Ovary (tissue), 9 donors: ENCODE results near the gene PCIF1. TPM values are rescaled to one million over a fixed set of nuclear protein-coding genes. Genes with fewer than 3 reads are reported as not detected.

Source experiments
- DNase-seq, 5 donors: peaks; one replicate each; pipeline ENCODE4 v3.0.0-alpha.2; 2019 to 2020
- H3K27ac ChIP-seq, 2 donors: fragments of 200-600 bp; one replicate each; pipeline versions ENCODE4 v1.5.1 to v1.8.0; 2019 to 2022
- H3K27me3 ChIP-seq: fragments of 200-600 bp; one replicate; pipeline ENCODE4 v1.8.0; 2022
- H3K36me3 ChIP-seq: fragments of 200-600 bp; sonication (generic); one replicate; pipeline ENCODE4 v1.5.1; 2019
- H3K4me1 ChIP-seq: one replicate; pipeline ENCODE4 v1.8.1; 2013; ENCODE audit warnings: mild to moderate bottlenecking, moderate library complexity; ENCODE audit not compliant: insufficient read depth
- H3K4me3 ChIP-seq: fragments of 200-600 bp; sonication (generic); one replicate; pipeline ENCODE4 v1.5.1; 2017
- H3K9me3 ChIP-seq, 2 donors: fragments of 200-600 bp in 1 of 2; sonication (generic) in 1 of 2; one replicate each; pipeline versions ENCODE4 v1.5.1 to v1.8.1; 2013 to 2019; ENCODE audit warnings: mild to moderate bottlenecking in 1 of 2, moderate library complexity in 1 of 2
- EP300 ChIP-seq: sonication (generic); formaldehyde crosslinking; IDR thresholded peaks from one replicate; pipeline ENCODE4 v1.6.1; 2017; ENCODE audit warnings: antibody characterized with exemption
- POLR2A ChIP-seq: fragments of 450-650 bp; IDR thresholded peaks from one replicate; pipeline ENCODE4 v1.6.1; 2017; ENCODE audit warnings: antibody characterized with exemption, mild to moderate bottlenecking, moderate library complexity
- WGBS, 3 donors: extraction: QIAGEN DNeasy Blood & Tissue Kit in 1 of 3; methylation state at CpG; one replicate each; pipeline versions ENCODE4 v1.1.5 to v1.1.7; 2013 to 2017; 5-methylcytosine and 5-hydroxymethylcytosine counted together
- intact Hi-C, 4 donors: fragments of 100-400 bp; cut with DNase I; formaldehyde crosslinking; loops; one replicate each; pipeline versions ENCODE4 v1.11.0 to v1.15.1; 2022 to 2023
- polyA plus RNA-seq, 2 donors: library from polyadenylated mRNA; stranded (reverse); fragments of 200-250 nt in 1 of 2; fragments of 350-450 nt in 1 of 2; fragmentation: Illumina TruSeq in 1 of 2; extraction: RNeasy Lipid Tissue Mini Kit (QIAGEN cat#74804) in 1 of 2; gene quantifications; one replicate each; pipeline ENCODE4 v1.2.3, GENCODE V29; 2013 to 2014
- total RNA-seq, 7 donors: library from RNA; depleted of rRNA in 2 of 7; stranded (reverse); fragments of >200 nt in 2 of 7; fragmentation: NEBNext Ultra II Directional in 3 of 7; extraction: Animal tissue kit (Norgen Biotek cat#: 25700) in 3 of 7; gene quantifications; one replicate each; pipeline versions ENCODE4 v1.1.0 to v1.2.4, GENCODE V29; 2016 to 2023
- TF ChIP-seq, protein P1 (sequence below), 3 donors: fragments of 450-650 bp in 2 of 3; fragments of 200-600 bp in 1 of 3; IDR thresholded peaks; one replicate each; pipeline versions ENCODE4 v1.5.1 to v1.8.0; 2016 to 2022; ENCODE audit warnings: antibody characterized with exemption in 3 of 3, mild to moderate bottlenecking in 1 of 3
- donor health status: DM: no; HTN: no; CAD: no; lungs with moderate emphysema.
- donor health status: DM: no; HTN: no; CAD: no.
- donor health status: Bipolar disorder and iron deficiency.
- donor health status: DM: yes; HTN: yes; CAD: no.
- donor health status: DM: no; HTN: no; CAD: no.
- donor health status: DM: yes; HTN: yes; CAD: no.

PCIF1 gene
- total and polyA plus RNA-seq, 9 donors: 14.6 to 73.7 (median 48.2) TPM

DNA sequence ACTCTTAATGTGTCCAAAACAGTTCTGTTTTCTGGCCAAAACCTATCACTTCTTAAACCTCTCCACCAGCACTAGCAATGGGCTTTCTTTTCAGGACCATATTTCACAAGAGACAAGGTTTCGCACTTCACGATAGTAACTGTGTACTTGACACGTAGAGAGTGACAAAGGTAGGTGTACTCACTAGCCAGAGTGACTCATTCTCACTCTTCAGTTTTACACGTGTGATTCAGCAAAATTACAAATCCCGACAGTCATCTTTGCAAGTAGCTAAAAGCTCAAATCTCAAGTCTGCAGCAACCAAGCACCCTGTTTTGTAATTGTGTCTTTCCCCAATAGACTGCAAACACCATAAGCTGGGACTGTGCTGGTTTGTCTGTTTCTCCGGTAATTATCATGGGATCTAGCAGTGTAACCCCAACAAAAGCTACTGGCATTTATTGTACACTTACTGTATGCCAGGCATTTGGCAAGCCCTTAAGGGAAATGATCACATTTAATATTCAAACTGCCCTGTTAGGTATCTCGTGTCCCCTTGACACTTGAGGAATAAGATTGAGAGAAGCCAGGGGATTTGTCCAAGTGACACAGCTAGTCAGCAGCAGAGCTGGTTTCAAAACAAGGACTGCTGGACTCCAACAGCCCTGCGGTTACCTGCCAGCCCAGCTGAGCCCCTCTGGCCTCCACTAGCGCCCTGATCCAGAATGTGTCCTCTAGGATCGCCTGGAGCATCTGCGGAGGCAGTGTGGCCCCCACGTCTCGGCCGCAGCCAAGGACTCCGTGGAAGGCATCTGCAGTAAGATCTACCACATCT lies 9.9 kb downstream of the PCIF1 start:
- intact Hi-C loops: loop anchor here in 2 of 4 donors (5.0 to 10.0 kb wide), 2 partner anchors 47 to 60 kb away; partner anchors contain the start of genes SPATA25 (in 1 of the 2) and ZSWIM1 (in 1 of the 2)
- 83 to 86% (median 83%) methylated on average over 15 of the region's 15 CpGs for WGBS, 3 donors
- no peaks in the 10 kb centered on the region for H3K9me3 ChIP-seq
- no peaks in the 10 kb centered on the region for H3K27me3 ChIP-seq
- peaks cover 16% of the 10 kb centered on the region for H3K4me1 ChIP-seq
- H3K4me3 ChIP-seq: no peak overlapping the region
- TF ChIP-seq, protein P1, sequence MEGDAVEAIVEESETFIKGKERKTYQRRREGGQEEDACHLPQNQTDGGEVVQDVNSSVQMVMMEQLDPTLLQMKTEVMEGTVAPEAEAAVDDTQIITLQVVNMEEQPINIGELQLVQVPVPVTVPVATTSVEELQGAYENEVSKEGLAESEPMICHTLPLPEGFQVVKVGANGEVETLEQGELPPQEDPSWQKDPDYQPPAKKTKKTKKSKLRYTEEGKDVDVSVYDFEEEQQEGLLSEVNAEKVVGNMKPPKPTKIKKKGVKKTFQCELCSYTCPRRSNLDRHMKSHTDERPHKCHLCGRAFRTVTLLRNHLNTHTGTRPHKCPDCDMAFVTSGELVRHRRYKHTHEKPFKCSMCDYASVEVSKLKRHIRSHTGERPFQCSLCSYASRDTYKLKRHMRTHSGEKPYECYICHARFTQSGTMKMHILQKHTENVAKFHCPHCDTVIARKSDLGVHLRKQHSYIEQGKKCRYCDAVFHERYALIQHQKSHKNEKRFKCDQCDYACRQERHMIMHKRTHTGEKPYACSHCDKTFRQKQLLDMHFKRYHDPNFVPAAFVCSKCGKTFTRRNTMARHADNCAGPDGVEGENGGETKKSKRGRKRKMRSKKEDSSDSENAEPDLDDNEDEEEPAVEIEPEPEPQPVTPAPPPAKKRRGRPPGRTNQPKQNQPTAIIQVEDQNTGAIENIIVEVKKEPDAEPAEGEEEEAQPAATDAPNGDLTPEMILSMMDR (IDR thresholded peaks at IDR 0.05): no peak
- no peak for TF ChIP-seq EP300
- TF ChIP-seq POLR2A: no peak
- no peak for DNase-seq
- H3K36me3 ChIP-seq: no peaks in the 10 kb centered on the region
- H3K27ac ChIP-seq: no peak overlapping the region

DNA sequence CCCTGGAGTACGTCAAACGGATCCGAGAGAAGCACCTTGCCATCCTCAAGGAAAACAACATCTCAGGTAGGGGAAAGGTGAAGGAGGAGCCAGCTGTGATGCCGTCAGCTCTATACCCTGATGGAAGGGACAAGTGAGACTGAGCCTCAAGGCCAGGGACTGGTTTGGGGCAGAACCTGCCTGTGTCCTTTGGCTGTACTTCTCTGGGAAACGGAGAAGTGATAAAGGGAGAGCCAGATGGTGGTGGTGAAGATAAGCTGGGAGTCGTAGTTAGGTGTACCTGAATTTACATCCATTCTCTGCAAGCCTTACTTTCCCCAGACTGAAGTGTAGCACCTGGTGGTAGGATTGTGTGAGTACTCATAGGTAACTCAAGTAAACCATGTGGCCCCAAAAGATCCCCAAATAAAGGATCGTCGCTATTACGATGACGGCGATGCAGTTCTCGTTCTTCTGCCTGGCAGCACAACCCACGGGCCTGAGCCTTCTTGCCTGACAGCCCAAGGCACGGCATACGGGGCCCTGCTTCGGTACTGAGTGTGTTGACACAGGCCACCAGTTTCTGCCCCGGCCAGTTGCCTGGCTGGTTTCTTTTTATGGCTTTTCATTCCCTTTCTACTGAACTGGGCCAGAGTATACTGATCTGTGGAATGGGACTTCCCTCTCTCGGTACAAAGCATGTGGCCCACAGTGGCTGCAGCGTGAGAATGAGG lies 10.6 kb downstream of the PCIF1 start:
- no peaks in the 10 kb centered on the region for H3K9me3 ChIP-seq
- peak overlapping the region; percentile 85 to 88 for H3K27ac ChIP-seq
- intact Hi-C loops: loop anchor here in 3 of 4 donors (5.0 to 10.0 kb wide), 3 partner anchors 48 to 60 kb away; partner anchors contain the start of genes CTSA (in 1 of the 3), NEURL2 (in 1 of the 3), SPATA25 (in 1 of the 3) and ZSWIM1 (in 1 of the 3)
- no peaks in the 10 kb centered on the region for H3K27me3 ChIP-seq
- DNase-seq: no peak
- WGBS, 3 donors: 73 to 85% (median 73%) methylated on average over 19 of the region's 19 CpGs
- no peak overlapping the region for H3K4me3 ChIP-seq
- peaks cover 16% of the 10 kb centered on the region for H3K4me1 ChIP-seq
- TF ChIP-seq POLR2A (no peak), EP300 (no peak)
- TF ChIP-seq, protein P1 (IDR thresholded peaks at IDR 0.05): no peak
- H3K36me3 ChIP-seq: no peaks in the 10 kb centered on the region

DNA sequence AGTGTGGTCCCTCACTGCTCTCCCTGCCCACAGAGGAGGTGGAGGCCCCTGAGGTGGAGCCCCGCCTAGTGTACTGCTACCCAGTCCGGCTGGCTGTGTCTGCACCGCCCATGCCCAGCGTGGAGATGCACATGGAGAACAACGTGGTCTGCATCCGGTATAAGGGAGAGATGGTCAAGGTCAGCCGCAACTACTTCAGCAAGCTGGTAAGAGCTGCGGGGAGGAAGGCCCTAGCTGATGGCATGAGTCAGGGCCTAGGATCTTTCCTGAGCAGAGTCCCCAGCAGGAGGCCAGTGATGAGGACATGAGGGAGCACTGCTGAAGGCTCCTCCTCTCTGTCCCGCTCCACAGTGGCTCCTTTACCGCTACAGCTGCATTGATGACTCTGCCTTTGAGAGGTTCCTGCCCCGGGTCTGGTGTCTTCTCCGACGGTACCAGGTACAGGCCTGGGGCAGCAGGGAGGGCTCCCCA lies 11.2 kb downstream of the PCIF1 start:
- Histone ChIP-seq H3K27me3 (no peaks in the 10 kb centered on the region), H3K4me3 (no peak overlapping the region), H3K36me3 (no peaks in the 10 kb centered on the region), H3K4me1 (peaks cover 16% of the 10 kb centered on the region), H3K9me3 (no peaks in the 10 kb centered on the region), H3K27ac (peak overlapping the region; percentile 85 to 88)
- DNase-seq: peak in 4 of 5 donors; percentile 58 to 72 (median 65)
- intact Hi-C loops: loop anchor here in 2 of 4 donors (5.0 to 10.0 kb wide), 2 partner anchors 53 to 61 kb away; partner anchors contain the start of genes CTSA (in 1 of the 2), NEURL2 (in 1 of the 2), SPATA25 (in 1 of the 2) and ZSWIM1 (in 1 of the 2)
- WGBS, 3 donors: 39 to 81% (median 42%) methylated on average over 13 of the region's 13 CpGs
- TF ChIP-seq POLR2A (no peak), EP300 (no peak)
- TF ChIP-seq, protein P1 (IDR thresholded peaks at IDR 0.05): no peak
